ENCODE results near the gene MED17. TPM values are rescaled to one million over a fixed set of nuclear protein-coding genes. Genes with fewer than 3 reads are reported as not detected.

The MED17 gene
- total RNA-seq, 6 experiments from 2014 or later = 4.8 to 10.1 (median 8.5) TPM

DNA sequence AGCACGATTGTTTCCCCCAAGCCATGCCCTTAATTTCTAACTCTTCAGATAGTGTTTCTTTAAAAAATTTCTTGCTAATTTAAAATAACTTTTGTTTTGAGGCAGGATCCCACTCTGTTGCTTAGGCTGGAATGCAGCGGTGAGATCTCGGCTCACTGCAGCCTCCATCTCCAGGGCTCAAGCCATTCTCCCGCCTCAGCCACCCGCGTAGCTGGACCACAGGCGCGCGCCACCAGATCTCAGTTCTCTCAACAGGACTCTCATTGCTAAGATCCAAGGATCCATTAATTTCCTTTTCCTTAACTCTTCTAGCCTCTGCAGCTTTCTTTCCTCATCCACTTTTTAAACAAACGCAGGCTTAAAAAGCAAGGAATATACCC, 327 bp upstream of the MED17 start:
- peak overlapping the region; percentile 47 to 92 (median 88) for H3K27ac ChIP-seq
- peaks cover 0 to 9% (median 1%) of the 10 kb centered on the region in 4 donors for H3K36me3 ChIP-seq
- intact Hi-C loops (cut with DNase I) = loop anchor here in 1 of 2 donors (10.0 kb wide), 1 partner anchor 49 kb away; no protein-coding TSS in a partner anchor
- peak; percentile 41 to 60 (median 52) for ATAC-seq
- TF ChIP-seq, protein P1, sequence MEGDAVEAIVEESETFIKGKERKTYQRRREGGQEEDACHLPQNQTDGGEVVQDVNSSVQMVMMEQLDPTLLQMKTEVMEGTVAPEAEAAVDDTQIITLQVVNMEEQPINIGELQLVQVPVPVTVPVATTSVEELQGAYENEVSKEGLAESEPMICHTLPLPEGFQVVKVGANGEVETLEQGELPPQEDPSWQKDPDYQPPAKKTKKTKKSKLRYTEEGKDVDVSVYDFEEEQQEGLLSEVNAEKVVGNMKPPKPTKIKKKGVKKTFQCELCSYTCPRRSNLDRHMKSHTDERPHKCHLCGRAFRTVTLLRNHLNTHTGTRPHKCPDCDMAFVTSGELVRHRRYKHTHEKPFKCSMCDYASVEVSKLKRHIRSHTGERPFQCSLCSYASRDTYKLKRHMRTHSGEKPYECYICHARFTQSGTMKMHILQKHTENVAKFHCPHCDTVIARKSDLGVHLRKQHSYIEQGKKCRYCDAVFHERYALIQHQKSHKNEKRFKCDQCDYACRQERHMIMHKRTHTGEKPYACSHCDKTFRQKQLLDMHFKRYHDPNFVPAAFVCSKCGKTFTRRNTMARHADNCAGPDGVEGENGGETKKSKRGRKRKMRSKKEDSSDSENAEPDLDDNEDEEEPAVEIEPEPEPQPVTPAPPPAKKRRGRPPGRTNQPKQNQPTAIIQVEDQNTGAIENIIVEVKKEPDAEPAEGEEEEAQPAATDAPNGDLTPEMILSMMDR (IDR thresholded peaks at IDR 0.05) = no peak
- no peak for TF ChIP-seq POLR2A (IDR thresholded peaks at IDR 0.05)
- H3K27me3 ChIP-seq = no peaks in the 10 kb centered on the region
- WGBS (ENCODE audit: insufficient coverage, low coverage, low lambda C conversion rate, missing lambda C conversion rate) = 0% methylated on average over 10 of the region's 10 CpGs
- H3K4me1 ChIP-seq = peaks cover 0 to 19% (median 5%) of the 10 kb centered on the region in 4 donors
- DNase-seq = no peak
- no peaks in the 10 kb centered on the region for H3K9me3 ChIP-seq
- H3K4me3 ChIP-seq = peak overlapping the region; percentile 82 to 96 (median 96)

DNA sequence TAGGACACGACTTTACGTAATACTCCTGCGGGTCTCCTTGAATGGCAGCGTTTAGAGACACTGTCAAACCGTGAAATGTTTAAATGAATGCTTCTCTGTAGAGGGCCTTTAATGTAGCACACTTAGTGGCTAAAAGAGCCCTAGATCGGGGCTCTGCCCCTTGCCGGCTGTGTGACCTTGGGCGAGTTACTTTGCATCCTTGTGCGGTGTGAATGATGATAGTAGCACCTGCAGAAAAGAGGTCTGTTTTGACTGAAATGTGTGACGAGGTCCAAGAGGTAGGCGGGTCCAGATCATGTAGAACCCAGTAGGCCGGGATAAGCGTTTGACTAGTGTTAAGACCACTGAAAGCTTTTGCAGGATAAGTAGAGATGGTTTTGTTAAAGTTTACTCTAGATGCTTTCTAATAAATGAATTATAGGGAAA, 866 bp downstream of the MED17 start:
- peak overlapping the region; percentile 82 to 96 (median 96) for H3K4me3 ChIP-seq
- no peaks in the 10 kb centered on the region for H3K9me3 ChIP-seq
- peak overlapping the region; percentile 88 to 93 (median 92) for H3K27ac ChIP-seq
- H3K27me3 ChIP-seq = no peaks in the 10 kb centered on the region
- DNase-seq = no peak
- WGBS (ENCODE audit: insufficient coverage, low coverage, low lambda C conversion rate, missing lambda C conversion rate) = 0% methylated on average over 11 of the region's 13 CpGs
- intact Hi-C loops (cut with DNase I) = loop anchor here in 1 of 2 donors (10.0 kb wide), 1 partner anchor 50 kb away; no protein-coding TSS in a partner anchor
- ATAC-seq = no peak
- H3K36me3 ChIP-seq = peaks cover 0 to 21% (median 5%) of the 10 kb centered on the region in 4 donors
- TF ChIP-seq, protein P1 (IDR thresholded peaks at IDR 0.05) = no peak
- H3K4me1 ChIP-seq = peaks cover 0 to 19% (median 5%) of the 10 kb centered on the region in 4 donors

DNA sequence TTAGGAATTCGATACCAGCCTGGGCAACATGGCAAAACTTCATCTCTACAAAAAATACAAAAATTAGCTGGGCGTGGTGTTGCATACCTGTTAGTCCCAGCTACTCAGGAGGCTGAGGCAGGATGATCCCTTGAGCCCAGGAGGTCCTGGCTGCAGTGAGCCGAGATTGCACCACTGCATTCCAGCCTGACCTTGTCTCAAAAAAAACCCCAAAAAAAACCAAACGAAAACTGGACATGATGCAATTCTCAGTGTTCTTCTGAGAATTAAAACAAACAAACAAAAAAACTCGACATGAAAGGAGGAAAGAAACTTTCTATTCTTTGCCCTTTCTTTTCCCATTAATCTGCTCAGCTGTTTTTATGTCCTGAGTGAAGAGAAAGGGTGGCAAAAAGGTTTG, 7.4 kb downstream of the MED17 start:
- no peaks in the 10 kb centered on the region for H3K9me3 ChIP-seq
- H3K27ac ChIP-seq = no peak overlapping the region
- DNase-seq = no peak
- no peaks in the 10 kb centered on the region for H3K27me3 ChIP-seq
- no peak overlapping the region for H3K4me3 ChIP-seq
- whole genome bisulfite sequencing (ENCODE audit: insufficient coverage, low coverage, low lambda C conversion rate, missing lambda C conversion rate) = 55% methylated on average over 5 of the region's 5 CpGs
- TF ChIP-seq, protein P1 (IDR thresholded peaks at IDR 0.05) = no peak
- TF ChIP-seq POLR2A (IDR thresholded peaks at IDR 0.05) = no peak
- intact Hi-C loops (cut with DNase I) = no loop called here
- H3K4me1 ChIP-seq = peaks cover 0 to 4% (median 0%) of the 10 kb centered on the region in 4 donors
- H3K36me3 ChIP-seq = peaks cover 0 to 84% (median 44%) of the 10 kb centered on the region in 4 donors
- peak; percentile 40 to 67 (median 50) for ATAC-seq

DNA sequence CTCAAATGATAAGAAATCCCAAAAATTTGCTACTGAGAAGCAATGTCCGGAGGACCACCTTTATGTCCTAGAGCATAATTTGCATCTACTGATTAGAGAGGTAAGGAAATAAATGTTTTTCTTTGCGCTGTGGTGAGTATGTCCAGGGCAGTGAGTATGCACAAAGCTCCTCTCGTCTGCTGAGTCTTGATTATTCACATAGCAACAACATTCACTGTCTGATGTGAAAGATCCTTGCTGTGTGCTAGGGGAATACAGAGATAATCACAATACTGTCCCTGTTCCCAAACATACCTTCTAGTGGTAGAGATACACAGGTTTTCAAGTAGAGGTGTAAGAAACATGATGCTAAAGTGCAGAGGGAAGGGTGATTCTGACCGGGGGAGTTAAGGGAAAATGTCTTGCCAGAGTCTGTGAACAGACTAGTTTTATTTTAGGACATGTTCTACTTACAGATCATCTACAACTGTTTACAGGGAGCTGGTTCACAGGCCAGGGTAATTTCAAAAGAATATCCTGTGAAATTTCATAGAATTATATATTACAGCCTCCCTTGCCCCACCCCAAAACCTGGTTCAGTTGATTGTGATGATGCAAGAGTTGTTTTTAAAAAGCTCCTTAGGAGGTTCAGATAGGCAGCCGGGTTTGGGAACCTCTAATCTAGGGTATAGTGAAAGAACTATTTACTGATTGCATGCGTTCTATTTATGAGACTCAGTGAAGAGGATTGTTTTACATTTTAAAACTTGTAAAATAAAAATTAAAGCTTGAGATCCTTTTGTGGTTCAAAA, 12.6 kb downstream of the MED17 start:
- no peak for ATAC-seq
- no peak for DNase-seq
- peaks cover 0 to 89% (median 44%) of the 10 kb centered on the region in 4 donors for H3K36me3 ChIP-seq
- intact Hi-C loops (cut with DNase I) = no loop called here
- no peaks in the 10 kb centered on the region for H3K9me3 ChIP-seq
- 82% methylated on average over 4 of the region's 6 CpGs for WGBS (ENCODE audit: insufficient coverage, low coverage, low lambda C conversion rate, missing lambda C conversion rate)
- H3K4me3 ChIP-seq = no peak overlapping the region
- TF ChIP-seq, protein P1 (IDR thresholded peaks at IDR 0.05) = no peak
- no peak for TF ChIP-seq POLR2A (IDR thresholded peaks at IDR 0.05)
- no peak overlapping the region for H3K27ac ChIP-seq
- H3K27me3 ChIP-seq = no peaks in the 10 kb centered on the region
- no peaks in the 10 kb centered on the region for H3K4me1 ChIP-seq

Data from right lobe of liver (tissue), 6 donors.